Mesenchymal stem cell (in vitro differentiated cells and primary cell): Measurements from ENCODE around the gene PRSS33.

Source experiments
- DNase-seq: peaks from one replicate; pipeline ENCODE4 v3.0.0-alpha.2; 2013
- H2AFZ ChIP-seq: one replicate; pipeline ENCODE4 v1.6.1; 2013; ENCODE audit warnings: low read depth, mild to moderate bottlenecking, control low read depth, inconsistent platforms, low read length, moderate library complexity
- H2AK5ac ChIP-seq: 2 replicates; pipeline ENCODE4 v1.6.1; 2013; ENCODE audit warnings: low read length, moderate library complexity, mild to moderate bottlenecking, inconsistent platforms; ENCODE audit not compliant: severe bottlenecking
- H2BK120ac ChIP-seq: one replicate; pipeline ENCODE4 v1.6.1; 2013; ENCODE audit warnings: low read depth, mild to moderate bottlenecking, inconsistent platforms, low read length, moderate library complexity
- H2BK12ac ChIP-seq, 2 experiments: one replicate each; pipeline ENCODE4 v1.6.1; 2013; ENCODE audit warnings: inconsistent platforms in 2 of 2, low read length in 2 of 2, mild to moderate bottlenecking in 2 of 2, moderate library complexity in 2 of 2, control low read depth in 1 of 2
- H2BK15ac ChIP-seq: one replicate; pipeline ENCODE4 v1.6.1; 2013; ENCODE audit warnings: mild to moderate bottlenecking, low read depth, inconsistent platforms; ENCODE audit not compliant: poor library complexity, severe bottlenecking
- H2BK5ac ChIP-seq: 2 replicates; pipeline ENCODE4 v1.6.1; 2013; ENCODE audit warnings: low read depth, mild to moderate bottlenecking, low read length, control low read depth, inconsistent platforms; ENCODE audit not compliant: poor library complexity, severe bottlenecking
- H3K14ac ChIP-seq, 2 experiments: one replicate each; pipeline ENCODE4 v1.6.1; 2013; ENCODE audit warnings: inconsistent platforms in 2 of 2, low read length in 2 of 2, control low read depth in 1 of 2, mild to moderate bottlenecking in 1 of 2, moderate library complexity in 1 of 2
- H3K18ac ChIP-seq, 2 experiments: one replicate each; pipeline ENCODE4 v1.6.1; 2013; ENCODE audit warnings: inconsistent platforms in 2 of 2, low read length in 2 of 2, control low read depth in 1 of 2, low read depth in 1 of 2, mild to moderate bottlenecking in 1 of 2
- H3K23ac ChIP-seq, 2 experiments: one replicate each; pipeline ENCODE4 v1.6.1; 2013; ENCODE audit warnings: inconsistent platforms in 2 of 2, low read length in 2 of 2, mild to moderate bottlenecking in 2 of 2, moderate library complexity in 2 of 2, control low read depth in 1 of 2
- H3K27ac ChIP-seq: 2 replicates; pipeline ENCODE4 v1.5.1; 2013; ENCODE audit warnings: mild to moderate bottlenecking, moderate library complexity, low read length, control low read depth, inconsistent platforms; ENCODE audit not compliant: poor library complexity, severe bottlenecking
- H3K27me3 ChIP-seq, 2 experiments: 2 replicates each; pipeline versions ENCODE4 v1.6.1 to v1.7.0; 2013; ENCODE audit warnings: low read length in 2 of 2, mild to moderate bottlenecking in 2 of 2, moderate library complexity in 2 of 2, control low read depth in 1 of 2, inconsistent platforms in 1 of 2; ENCODE audit not compliant: control insufficient read depth in 1 of 2, insufficient read depth in 1 of 2
- H3K36me3 ChIP-seq, 2 experiments: 2 replicates each; pipeline versions ENCODE4 v1.6.1 to v1.7.0; 2013; ENCODE audit warnings: low read length in 2 of 2, control low read depth in 1 of 2, inconsistent platforms in 1 of 2, low read depth in 1 of 2, mild to moderate bottlenecking in 1 of 2; ENCODE audit not compliant: insufficient read depth in 2 of 2, control insufficient read depth in 1 of 2
- H3K4ac ChIP-seq, 2 experiments: one replicate each; pipeline ENCODE4 v1.6.1; 2013; ENCODE audit warnings: inconsistent platforms in 2 of 2, low read length in 2 of 2, mild to moderate bottlenecking in 2 of 2, moderate library complexity in 2 of 2, control low read depth in 1 of 2, low read depth in 1 of 2
- H3K4me1 ChIP-seq: 2 replicates; pipeline ENCODE4 v1.6.1; 2013; ENCODE audit warnings: low read depth, low read length, control low read depth; ENCODE audit not compliant: control insufficient read depth, insufficient read depth
- H3K4me2 ChIP-seq: 2 replicates; pipeline ENCODE4 v1.6.1; 2013; ENCODE audit warnings: low read length, mild to moderate bottlenecking, inconsistent platforms; ENCODE audit not compliant: poor library complexity, severe bottlenecking
- H3K4me3 ChIP-seq, 2 experiments: 2 replicates each; pipeline versions ENCODE4 v1.5.1 to v1.7.0; 2013; ENCODE audit warnings: low read length in 2 of 2, mild to moderate bottlenecking in 2 of 2, control low read depth in 1 of 2, low read depth in 1 of 2; ENCODE audit not compliant: insufficient read depth in 1 of 2
- H3K79me1 ChIP-seq: replicated peaks from 2 replicates; pipeline ENCODE4 v1.6.1; 2013; ENCODE audit warnings: mild to moderate bottlenecking, control low read depth, low read length, inconsistent platforms; ENCODE audit not compliant: poor library complexity, severe bottlenecking
- H3K9ac ChIP-seq: 2 replicates; pipeline ENCODE4 v1.7.0; 2013; ENCODE audit warnings: mild to moderate bottlenecking, low read length, moderate library complexity
- H3K9me3 ChIP-seq: 2 replicates; pipeline ENCODE4 v1.7.0; 2013; ENCODE audit warnings: mild to moderate bottlenecking, low read length; ENCODE audit not compliant: control insufficient read depth
- H4K8ac ChIP-seq: one replicate; pipeline ENCODE4 v1.6.1; 2013; ENCODE audit warnings: inconsistent platforms, mild to moderate bottlenecking, low read length, moderate library complexity
- H4K91ac ChIP-seq: one replicate; pipeline ENCODE4 v1.6.1; 2013; ENCODE audit warnings: mild to moderate bottlenecking, low read length, inconsistent platforms
- WGBS: methylation state at CpG from one replicate; pipeline ENCODE4 v1.1.7; 2013; ENCODE audit warnings: mixed read lengths; 5-methylcytosine and 5-hydroxymethylcytosine counted together

Gene PRSS33

GRCh38 chr16:2814551-2815298 lies 27.4 kb upstream of the PRSS33 start:
- no peak overlapping the region for H3K9ac ChIP-seq
- no peak overlapping the region for H3K14ac ChIP-seq
- H3K18ac ChIP-seq = no peak overlapping the region
- no peak overlapping the region for H2AK5ac ChIP-seq
- DNase-seq = no peak
- H3K79me1 ChIP-seq = no peaks in the 10 kb centered on the region
- no peak overlapping the region for H4K91ac ChIP-seq
- no peak overlapping the region for H2BK120ac ChIP-seq
- no peak overlapping the region for H2AFZ ChIP-seq
- H3K4ac ChIP-seq = no peak overlapping the region
- H3K27me3 ChIP-seq = peaks cover 43 to 76% of the 10 kb centered on the region in 2 experiments
- H3K4me1 ChIP-seq = peaks cover 6% of the 10 kb centered on the region
- WGBS = 83% methylated on average over 20 of the region's 20 CpGs
- H3K4me3 ChIP-seq = no peak overlapping the region
- no peak overlapping the region for H2BK15ac ChIP-seq
- H3K36me3 ChIP-seq = peaks cover 0 to 2% of the 10 kb centered on the region in 2 experiments
- H3K23ac ChIP-seq = no peak overlapping the region
- H3K4me2 ChIP-seq = no peak overlapping the region
- H3K27ac ChIP-seq = no peak overlapping the region
- no peaks in the 10 kb centered on the region for H3K9me3 ChIP-seq
- no peak overlapping the region for H2BK12ac ChIP-seq
- no peak overlapping the region for H4K8ac ChIP-seq
- H2BK5ac ChIP-seq = no peak overlapping the region

- H3K9me3 ChIP-seq = peaks cover 4% of the 10 kb centered on the region
- H3K79me1 ChIP-seq = no peaks in the 10 kb centered on the region
- H2BK5ac ChIP-seq = no peak overlapping the region
- no peak overlapping the region for H3K4ac ChIP-seq
- peaks cover 0 to 2% of the 10 kb centered on the region in 2 experiments for H3K36me3 ChIP-seq
- no peak overlapping the region for H2BK120ac ChIP-seq
- no peak overlapping the region for H2AK5ac ChIP-seq
- H3K23ac ChIP-seq = no peak overlapping the region
- no peak overlapping the region for H3K9ac ChIP-seq
- no peak overlapping the region for H3K18ac ChIP-seq
- no peak overlapping the region for H4K8ac ChIP-seq
- no peak overlapping the region for H3K4me2 ChIP-seq
- H2AFZ ChIP-seq = no peak overlapping the region
- no peak overlapping the region for H3K27ac ChIP-seq
- no peak overlapping the region for H3K4me3 ChIP-seq
- H3K14ac ChIP-seq = no peak overlapping the region
- peaks cover 6% of the 10 kb centered on the region for H3K4me1 ChIP-seq
- WGBS = 95% methylated on average over 7 of the region's 7 CpGs
- no peak overlapping the region for H4K91ac ChIP-seq
- peaks cover 34 to 72% of the 10 kb centered on the region in 2 experiments for H3K27me3 ChIP-seq
- H2BK12ac ChIP-seq = no peak overlapping the region
- no peak for DNase-seq
- H2BK15ac ChIP-seq = no peak overlapping the region
Observed at GRCh38 chr16:2813771-2814221, 26.4 kb upstream of the PRSS33 start.

- Histone ChIP-seq H3K9ac (no peak overlapping the region), H3K18ac (no peak overlapping the region), H3K9me3 (peaks cover 4% of the 10 kb centered on the region), H2BK12ac (no peak overlapping the region), H3K4me2 (no peak overlapping the region), H3K4ac (peak overlapping the region in 1 of 2 experiments; percentile 6), H3K27me3 (peaks cover 33 to 73% of the 10 kb centered on the region in 2 experiments), H3K36me3 (no peaks in the 10 kb centered on the region), H2BK120ac (no peak overlapping the region), H4K8ac (peak overlapping the region; percentile 75), H3K79me1 (no peaks in the 10 kb centered on the region), H3K4me1 (peaks cover 6% of the 10 kb centered on the region), H3K4me3 (no peak overlapping the region), H4K91ac (peak overlapping the region; percentile 59), H2AFZ (no peak overlapping the region), H3K14ac (no peak overlapping the region), H2AK5ac (no peak overlapping the region), H3K27ac (no peak overlapping the region), H2BK15ac (no peak overlapping the region), H2BK5ac (no peak overlapping the region), H3K23ac (no peak overlapping the region)
- no peak for DNase-seq
- WGBS = 72% methylated on average over 15 of the region's 15 CpGs
Observed at GRCh38 chr16:2811703-2812471, 24.5 kb upstream of the PRSS33 start.

GRCh38 chr16:2810651-2811050 lies 23.3 kb upstream of the PRSS33 start:
- 80% methylated on average over 6 of the region's 6 CpGs for WGBS
- Histone ChIP-seq H2AFZ (no peak overlapping the region), H3K27ac (no peak overlapping the region), H3K18ac (no peak overlapping the region), H3K9ac (no peak overlapping the region), H2BK15ac (no peak overlapping the region), H3K4me3 (no peak overlapping the region), H3K4me1 (peaks cover 6% of the 10 kb centered on the region), H3K79me1 (no peaks in the 10 kb centered on the region), H4K91ac (no peak overlapping the region), H3K9me3 (peaks cover 12% of the 10 kb centered on the region), H3K4me2 (no peak overlapping the region), H3K4ac (no peak overlapping the region), H4K8ac (no peak overlapping the region), H3K36me3 (no peaks in the 10 kb centered on the region), H3K27me3 (peaks cover 40 to 73% of the 10 kb centered on the region in 2 experiments), H2BK5ac (no peak overlapping the region), H3K23ac (no peak overlapping the region), H2BK120ac (no peak overlapping the region), H3K14ac (no peak overlapping the region), H2BK12ac (no peak overlapping the region), H2AK5ac (no peak overlapping the region)
- DNase-seq = no peak
